HEK293 (cell line): ENCODE results near the gene LAMTOR4.

Experiments
- CTCF ChIA-PET: fragments of 350-600 bp; formaldehyde crosslinking; extraction: SDS; loops from one replicate; lab custom pipeline; 2021; ENCODE audit warnings: antibody characterized with exemption; lab: Yijun Ruan, JAX
- POLR2A ChIA-PET: fragments of 300-600 bp; formaldehyde crosslinking; extraction: SDS; loops from one replicate; lab custom pipeline; 2020; ENCODE audit warnings: antibody characterized with exemption, inconsistent platforms; lab: Yijun Ruan, JAX
- H3K27ac ChIP-seq: fragments of 200-500 bp; sonication (Bioruptor generic); 2 replicates; pipeline ENCODE4 v1.5.1; 2014; ENCODE audit warnings: low read depth, low read length, control low read depth, inconsistent platforms; ENCODE audit errors: extremely low read depth
- H3K36me3 ChIP-seq, 2 experiments: fragments of 200-500 bp in 1 of 2; sonication (Bioruptor generic) in 1 of 2; 1 replicate in 1 of 2; 2 replicates in 1 of 2; pipeline ENCODE4 v1.5.1; 2014 to 2017; ENCODE audit warnings: inconsistent platforms in 2 of 2, low read length in 2 of 2; ENCODE audit not compliant: control insufficient read depth in 2 of 2, insufficient read depth in 1 of 2
- H3K4me1 ChIP-seq: fragments of 200-500 bp; sonication (Bioruptor generic); 2 replicates; pipeline ENCODE4 v1.5.1; 2014; ENCODE audit warnings: mild to moderate bottlenecking, low read length, inconsistent platforms; ENCODE audit not compliant: control insufficient read depth, insufficient read depth
- H3K4me3 ChIP-seq: 2 replicates; pipeline ENCODE4 v1.5.1; 2011; ENCODE audit warnings: low read depth, mild to moderate bottlenecking, control low read depth, low read length, moderate library complexity
- H3K9me3 ChIP-seq: fragments of 200-500 bp; sonication (Bioruptor generic); 2 replicates; pipeline ENCODE4 v1.5.1; 2014; ENCODE audit warnings: low read depth, low read length, inconsistent platforms; ENCODE audit not compliant: control insufficient read depth, insufficient read depth
- GLIS2 ChIP-seq: fragments of 450-650 bp; formaldehyde crosslinking; IDR thresholded peaks from 2 replicates; pipeline ENCODE4 v1.5.1; 2016; ENCODE audit warnings: missing biosample characterization, missing genetic modification characterization
- IKZF3 ChIP-seq: fragments of 450-650 bp; IDR thresholded peaks from 2 replicates; pipeline ENCODE4 v1.5.0; 2018; ENCODE audit warnings: missing biosample characterization, mild to moderate bottlenecking, missing genetic modification characterization, moderate library complexity
- REST ChIP-seq: fragments of 450-650 bp; formaldehyde crosslinking; IDR thresholded peaks from 2 replicates; pipeline ENCODE4 v1.5.1; 2016; ENCODE audit warnings: missing biosample characterization, missing genetic modification characterization
- ZBTB26 ChIP-seq: fragments of 450-650 bp; formaldehyde crosslinking; optimal IDR thresholded peaks from 2 replicates; pipeline ENCODE3; 2016; ENCODE audit warnings: missing biosample characterization, mild to moderate bottlenecking, missing genetic modification characterization
- TF ChIP-seq, protein P1 (sequence below): fragments of 450-650 bp; formaldehyde crosslinking; IDR thresholded peaks from 2 replicates; pipeline ENCODE4 v1.5.1; 2016; ENCODE audit warnings: missing biosample characterization, missing genetic modification characterization
- TF ChIP-seq, protein P2 (sequence below): fragments of 450-650 bp; formaldehyde crosslinking; conservative IDR thresholded peaks from 2 replicates; pipeline ENCODE4 v1.5.1; 2016; ENCODE audit warnings: low read depth, missing biosample characterization, missing genetic modification characterization

Gene LAMTOR4

GRCh38 chr7:100156331-100157068, 7.8 kb downstream of the LAMTOR4 start (continued):
- TF ChIP-seq, protein P1, sequence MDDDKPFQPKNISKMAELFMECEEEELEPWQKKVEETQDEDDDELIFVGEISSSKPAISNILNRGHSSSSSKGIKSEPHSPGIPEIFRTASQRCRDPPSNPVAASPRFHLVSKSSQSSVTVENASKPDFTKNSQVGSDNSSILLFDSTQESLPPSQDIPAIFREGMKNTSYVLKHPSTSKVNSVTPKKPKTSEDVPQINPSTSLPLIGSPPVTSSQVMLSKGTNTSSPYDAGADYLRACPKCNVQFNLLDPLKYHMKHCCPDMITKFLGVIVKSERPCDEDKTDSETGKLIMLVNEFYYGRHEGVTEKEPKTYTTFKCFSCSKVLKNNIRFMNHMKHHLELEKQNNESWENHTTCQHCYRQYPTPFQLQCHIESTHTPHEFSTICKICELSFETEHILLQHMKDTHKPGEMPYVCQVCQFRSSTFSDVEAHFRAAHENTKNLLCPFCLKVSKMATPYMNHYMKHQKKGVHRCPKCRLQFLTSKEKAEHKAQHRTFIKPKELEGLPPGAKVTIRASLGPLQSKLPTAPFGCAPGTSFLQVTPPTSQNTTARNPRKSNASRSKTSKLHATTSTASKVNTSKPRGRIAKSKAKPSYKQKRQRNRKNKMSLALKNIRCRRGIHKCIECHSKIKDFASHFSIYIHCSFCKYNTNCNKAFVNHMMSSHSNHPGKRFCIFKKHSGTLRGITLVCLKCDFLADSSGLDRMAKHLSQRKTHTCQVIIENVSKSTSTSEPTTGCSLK (tag by site-specific recombination): no peak
- TF ChIP-seq, all 188 proteins: peak for 2

DNA sequence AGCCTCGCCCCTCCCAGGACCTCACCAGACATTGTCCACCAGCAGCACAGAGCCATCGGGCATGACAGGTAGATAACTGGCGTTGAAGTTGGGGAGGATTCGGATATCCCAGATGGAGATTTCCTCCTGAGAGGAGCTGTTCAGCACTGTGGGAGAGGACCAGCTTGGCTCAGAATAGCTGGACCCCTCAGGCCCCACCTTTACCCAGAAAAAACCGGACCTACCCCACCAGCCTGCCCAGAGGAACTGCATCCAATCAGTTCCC, 8.3 kb downstream of the LAMTOR4 start:
- Histone ChIP-seq H3K4me3 (no peak overlapping the region), H3K36me3 (peaks cover 4 to 48% of the 10 kb centered on the region in 2 experiments; a peak in 2 of 3 replicates)

More for the DNA sequence above, 8.3 kb downstream of the LAMTOR4 start:
- Histone ChIP-seq H3K27ac (no peak overlapping the region), H3K4me1 (no peaks in the 10 kb centered on the region), H3K9me3 (no peaks in the 10 kb centered on the region)
- POLR2A ChIA-PET: interaction anchor here (0.6 to 4.3 kb wide), 9 partner anchors 8 to 1072 kb away, joined by 3 to 38 read pairs (median 3); partner anchors contain the start of genes GPC2, LAMTOR4, MBLAC1 and MEPCE
- CTCF ChIA-PET: interaction anchor here (0.5 to 1.8 kb wide), 5 partner anchors 24 to 568 kb away, joined by 3 to 5 read pairs (median 3); no protein-coding TSS in a partner anchor
- TF ChIP-seq GLIS2 (0 out of 2 replicates have a peak, but pooled peaks have one; percentile 28), IKZF3 (peak; percentile 10; the same call in 1 of the 2 replicates), ZBTB26 (no peak), REST (peak; percentile 74)
- TF ChIP-seq, protein P2, sequence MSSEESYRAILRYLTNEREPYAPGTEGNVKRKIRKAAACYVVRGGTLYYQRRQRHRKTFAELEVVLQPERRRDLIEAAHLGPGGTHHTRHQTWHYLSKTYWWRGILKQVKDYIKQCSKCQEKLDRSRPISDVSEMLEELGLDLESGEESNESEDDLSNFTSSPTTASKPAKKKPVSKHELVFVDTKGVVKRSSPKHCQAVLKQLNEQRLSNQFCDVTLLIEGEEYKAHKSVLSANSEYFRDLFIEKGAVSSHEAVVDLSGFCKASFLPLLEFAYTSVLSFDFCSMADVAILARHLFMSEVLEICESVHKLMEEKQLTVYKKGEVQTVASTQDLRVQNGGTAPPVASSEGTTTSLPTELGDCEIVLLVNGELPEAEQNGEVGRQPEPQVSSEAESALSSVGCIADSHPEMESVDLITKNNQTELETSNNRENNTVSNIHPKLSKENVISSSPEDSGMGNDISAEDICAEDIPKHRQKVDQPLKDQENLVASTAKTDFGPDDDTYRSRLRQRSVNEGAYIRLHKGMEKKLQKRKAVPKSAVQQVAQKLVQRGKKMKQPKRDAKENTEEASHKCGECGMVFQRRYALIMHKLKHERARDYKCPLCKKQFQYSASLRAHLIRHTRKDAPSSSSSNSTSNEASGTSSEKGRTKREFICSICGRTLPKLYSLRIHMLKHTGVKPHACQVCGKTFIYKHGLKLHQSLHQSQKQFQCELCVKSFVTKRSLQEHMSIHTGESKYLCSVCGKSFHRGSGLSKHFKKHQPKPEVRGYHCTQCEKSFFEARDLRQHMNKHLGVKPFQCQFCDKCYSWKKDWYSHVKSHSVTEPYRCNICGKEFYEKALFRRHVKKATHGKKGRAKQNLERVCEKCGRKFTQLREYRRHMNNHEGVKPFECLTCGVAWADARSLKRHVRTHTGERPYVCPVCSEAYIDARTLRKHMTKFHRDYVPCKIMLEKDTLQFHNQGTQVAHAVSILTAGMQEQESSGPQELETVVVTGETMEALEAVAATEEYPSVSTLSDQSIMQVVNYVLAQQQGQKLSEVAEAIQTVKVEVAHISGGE (tag by site-specific recombination): 0 out of 2 replicates have a peak, but pooled peaks have one; percentile 70
